Activated T-helper 9 cell treated with anti-CD3 and anti-CD28 coated beads, Interleukin-2, amount 50 U/mL, for 16 hours (primary cell): ENCODE data around the gene FOXN1.
"Not testable (repeated sequence)": the region's sequence is repeated elsewhere in the genome, so short reads cannot be mapped to it uniquely, and the experiment has no call there.

Experiments
- DNase-seq: peaks from one replicate; pipeline ENCODE4 v3.0.0-alpha.2; 2020; ENCODE audit warnings: low read depth

The FOXN1 gene

GRCh38 chr17:28499684-28500357, 6.3 kb upstream of the FOXN1 start:
- no peak for DNase-seq

- DNase-seq, result no peak
Observed at GRCh38 chr17:28500712-28501379, 5.3 kb upstream of the FOXN1 start.

GRCh38 chr17:28501421-28502284, 4.5 kb upstream of the FOXN1 start:
- no peak for DNase-seq

- DNase-seq, result no peak
Observed at GRCh38 chr17:28503420-28503819, 2.7 kb upstream of the FOXN1 start.

GRCh38 chr17:28506763-28507487, 777 bp downstream of the FOXN1 start:
- no peak for DNase-seq

- DNase-seq, result no peak
Observed at GRCh38 chr17:28507567-28508203, 1.5 kb downstream of the FOXN1 start.

GRCh38 chr17:28508211-28508724, 2.1 kb downstream of the FOXN1 start:
- no peak for DNase-seq

- DNase-seq, result no peak
Observed at GRCh38 chr17:28509789-28510188, 3.6 kb downstream of the FOXN1 start.

- DNase-seq, result no peak
Observed at GRCh38 chr17:28511858-28512461, 5.8 kb downstream of the FOXN1 start.

- DNase-seq, result no peak
Observed at GRCh38 chr17:28513476-28513875, 7.3 kb downstream of the FOXN1 start.

GRCh38 chr17:28514561-28515002, 8.4 kb downstream of the FOXN1 start:
- no peak for DNase-seq

- no peak for DNase-seq
Observed at GRCh38 chr17:28515518-28515917, 9.4 kb downstream of the FOXN1 start.

GRCh38 chr17:28518132-28518531, 12.0 kb downstream of the FOXN1 start:
- DNase-seq, result no peak

- no peak for DNase-seq
Observed at GRCh38 chr17:28518578-28518977, 12.4 kb downstream of the FOXN1 start.

- no peak for DNase-seq
Observed at GRCh38 chr17:28519236-28519635, 13.1 kb downstream of the FOXN1 start.

GRCh38 chr17:28520687-28521086, 14.5 kb downstream of the FOXN1 start:
- no peak for DNase-seq

- DNase-seq, result no peak
Observed at GRCh38 chr17:28521311-28522085, 15.3 kb downstream of the FOXN1 start.

GRCh38 chr17:28522281-28522680, 16.1 kb downstream of the FOXN1 start:
- not testable (repeated sequence) for DNase-seq

GRCh38 chr17:28523186-28523585, 17.0 kb downstream of the FOXN1 start:
- DNase-seq, result no peak

- no peak for DNase-seq
Observed at GRCh38 chr17:28523876-28524275, 17.7 kb downstream of the FOXN1 start.
